DOHH2 (cell line): ENCODE data around the gene MFAP3.

ENCODE experiments used
- EZH2phosphoT487 ChIP-seq: fragments of 200-600 bp; sonication (generic); IDR thresholded peaks from 2 replicates; pipeline ENCODE4 v1.6.1; 2017; ENCODE audit warnings: borderline replicate concordance, mild to moderate bottlenecking, antibody characterized with exemption, low read length, moderate library complexity, mixed read lengths
- TF ChIP-seq, protein P1 (sequence below): fragments of 200-600 bp; sonication (generic); IDR thresholded peaks from one replicate; pipeline ENCODE4 v1.5.1; 2014; ENCODE audit warnings: antibody characterized with exemption, mild to moderate bottlenecking, low read depth, low read length; ENCODE audit not compliant: poor library complexity, severe bottlenecking

DNA sequence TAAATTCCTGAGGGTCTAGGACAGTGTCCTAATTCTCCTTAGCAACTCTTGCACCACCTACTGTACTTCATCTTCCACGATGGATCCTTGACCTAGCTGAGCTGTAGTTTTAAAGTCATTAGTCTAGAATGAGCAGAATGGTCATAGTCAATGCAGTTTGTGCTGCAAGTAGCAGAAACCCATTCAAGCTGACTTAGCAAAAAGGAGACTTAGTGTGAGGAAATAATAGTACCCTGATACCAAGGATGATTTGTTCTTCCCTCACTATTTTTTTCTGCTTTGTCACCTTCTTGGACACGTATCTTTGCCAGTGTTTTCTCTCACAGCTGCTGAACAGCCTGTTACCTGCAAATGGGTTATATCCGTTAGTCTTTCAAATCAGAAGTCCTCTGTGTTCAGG lies 5.3 kb downstream of the MFAP3 start:
- TF ChIP-seq, protein P1, sequence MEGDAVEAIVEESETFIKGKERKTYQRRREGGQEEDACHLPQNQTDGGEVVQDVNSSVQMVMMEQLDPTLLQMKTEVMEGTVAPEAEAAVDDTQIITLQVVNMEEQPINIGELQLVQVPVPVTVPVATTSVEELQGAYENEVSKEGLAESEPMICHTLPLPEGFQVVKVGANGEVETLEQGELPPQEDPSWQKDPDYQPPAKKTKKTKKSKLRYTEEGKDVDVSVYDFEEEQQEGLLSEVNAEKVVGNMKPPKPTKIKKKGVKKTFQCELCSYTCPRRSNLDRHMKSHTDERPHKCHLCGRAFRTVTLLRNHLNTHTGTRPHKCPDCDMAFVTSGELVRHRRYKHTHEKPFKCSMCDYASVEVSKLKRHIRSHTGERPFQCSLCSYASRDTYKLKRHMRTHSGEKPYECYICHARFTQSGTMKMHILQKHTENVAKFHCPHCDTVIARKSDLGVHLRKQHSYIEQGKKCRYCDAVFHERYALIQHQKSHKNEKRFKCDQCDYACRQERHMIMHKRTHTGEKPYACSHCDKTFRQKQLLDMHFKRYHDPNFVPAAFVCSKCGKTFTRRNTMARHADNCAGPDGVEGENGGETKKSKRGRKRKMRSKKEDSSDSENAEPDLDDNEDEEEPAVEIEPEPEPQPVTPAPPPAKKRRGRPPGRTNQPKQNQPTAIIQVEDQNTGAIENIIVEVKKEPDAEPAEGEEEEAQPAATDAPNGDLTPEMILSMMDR = no peak
- no peak for TF ChIP-seq EZH2phosphoT487
